ENCODE measurements around the gene ITPRIPL1.

DNA sequence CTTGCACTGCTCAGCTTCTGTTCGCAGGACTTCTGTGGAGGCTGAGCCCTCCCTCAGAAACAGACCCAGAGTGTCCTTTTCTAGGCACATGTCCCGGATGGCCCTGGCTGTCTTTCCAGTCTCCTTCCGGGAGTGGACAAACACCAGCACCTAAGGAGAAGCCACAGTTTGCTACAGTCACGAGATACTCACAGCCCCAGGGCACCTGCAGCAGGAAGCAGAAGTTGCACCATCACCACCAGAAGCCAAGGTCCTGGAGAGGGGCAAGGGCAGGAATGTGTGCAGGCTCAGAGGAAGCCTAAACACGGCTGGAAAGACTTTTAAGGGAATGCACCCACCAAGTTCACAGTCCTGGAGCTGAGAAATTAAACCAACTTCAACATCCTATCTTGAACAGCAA lies 33.4 kb upstream of the ITPRIPL1 start:
- TF ChIP-seq, protein P1, sequence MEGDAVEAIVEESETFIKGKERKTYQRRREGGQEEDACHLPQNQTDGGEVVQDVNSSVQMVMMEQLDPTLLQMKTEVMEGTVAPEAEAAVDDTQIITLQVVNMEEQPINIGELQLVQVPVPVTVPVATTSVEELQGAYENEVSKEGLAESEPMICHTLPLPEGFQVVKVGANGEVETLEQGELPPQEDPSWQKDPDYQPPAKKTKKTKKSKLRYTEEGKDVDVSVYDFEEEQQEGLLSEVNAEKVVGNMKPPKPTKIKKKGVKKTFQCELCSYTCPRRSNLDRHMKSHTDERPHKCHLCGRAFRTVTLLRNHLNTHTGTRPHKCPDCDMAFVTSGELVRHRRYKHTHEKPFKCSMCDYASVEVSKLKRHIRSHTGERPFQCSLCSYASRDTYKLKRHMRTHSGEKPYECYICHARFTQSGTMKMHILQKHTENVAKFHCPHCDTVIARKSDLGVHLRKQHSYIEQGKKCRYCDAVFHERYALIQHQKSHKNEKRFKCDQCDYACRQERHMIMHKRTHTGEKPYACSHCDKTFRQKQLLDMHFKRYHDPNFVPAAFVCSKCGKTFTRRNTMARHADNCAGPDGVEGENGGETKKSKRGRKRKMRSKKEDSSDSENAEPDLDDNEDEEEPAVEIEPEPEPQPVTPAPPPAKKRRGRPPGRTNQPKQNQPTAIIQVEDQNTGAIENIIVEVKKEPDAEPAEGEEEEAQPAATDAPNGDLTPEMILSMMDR (IDR thresholded peaks at IDR 0.05; ENCODE audit: low read length): no peak
- no peak for TF ChIP-seq EZH2 (IDR thresholded peaks at IDR 0.05; ENCODE audit: borderline replicate concordance, low read length)
